Measurements from ENCODE around the gene SFMBT1. TPM values are rescaled to one million over a fixed set of nuclear protein-coding genes. Genes with fewer than 3 reads are reported as not detected.
A peak's percentile ranks its signal among the peaks of the same experiment; 100 is the strongest.

SFMBT1 gene
- total RNA-seq, 1 donor from 2014 or later: 5.5 TPM

GRCh38 chr3:52904552-52904951 is 141.3 kb downstream of the SFMBT1 start:
- FAIRE-seq (no peak), DNase-seq (ENCODE audit: low read depth) (no peak)
- Histone ChIP-seq H2AFZ (ENCODE audit: low read depth, low read length) (no peak overlapping the region), H3K36me3 (ENCODE audit: insufficient read depth, low read length) (no peaks in the 10 kb centered on the region), H3K27ac (ENCODE audit: low read depth, low read length) (no peak overlapping the region), H4K20me1 (ENCODE audit: insufficient read depth, low read length) (no peaks in the 10 kb centered on the region), H3K4me3 (ENCODE audit: insufficient read depth, low read depth, low read length) (no peak overlapping the region), H3K4me1 (ENCODE audit: insufficient read depth, low read length) (no peaks in the 10 kb centered on the region), H3K27me3 (ENCODE audit: insufficient read depth, low read length) (no peaks in the 10 kb centered on the region), H3K79me2 (ENCODE audit: insufficient read depth, low read length) (no peaks in the 10 kb centered on the region), H3K9ac (ENCODE audit: low read length) (no peak overlapping the region), H3K9me3 (ENCODE audit: insufficient read depth, low read depth, low read length) (no peaks in the 10 kb centered on the region), H3K4me2 (ENCODE audit: low read length) (no peak overlapping the region)
- H3K27me3 Mint-ChIP-seq (ENCODE audit: low read depth, unreplicated experiment): peaks cover 2% of the 10 kb centered on the region
- no peak overlapping the region for H3K27ac Mint-ChIP-seq (ENCODE audit: unreplicated experiment)
- H3K4me1 Mint-ChIP-seq (ENCODE audit: low read depth, unreplicated experiment): no peaks in the 10 kb centered on the region
- TF ChIP-seq CTCF (IDR thresholded peaks at IDR 0.05; ENCODE audit: insufficient read depth, low read depth, low read length) (no peak), EZH2 (IDR thresholded peaks at IDR 0.05; ENCODE audit: insufficient read depth, low read length) (no peak)
- H3K4me3 Mint-ChIP-seq (ENCODE audit: unreplicated experiment): no peak overlapping the region
- no peaks in the 10 kb centered on the region for H3K9me3 Mint-ChIP-seq (ENCODE audit: unreplicated experiment)
- H3K36me3 Mint-ChIP-seq (ENCODE audit: low read depth, unreplicated experiment): no peaks in the 10 kb centered on the region

- Histone ChIP-seq H4K20me1 (ENCODE audit: insufficient read depth, low read length) (no peaks in the 10 kb centered on the region), H3K36me3 (ENCODE audit: insufficient read depth, low read length) (no peaks in the 10 kb centered on the region), H3K4me1 (ENCODE audit: insufficient read depth, low read length) (no peaks in the 10 kb centered on the region), H3K9ac (ENCODE audit: low read length) (no peak overlapping the region), H3K4me3 (ENCODE audit: insufficient read depth, low read depth, low read length) (no peak overlapping the region), H2AFZ (ENCODE audit: low read depth, low read length) (no peak overlapping the region), H3K79me2 (ENCODE audit: insufficient read depth, low read length) (no peaks in the 10 kb centered on the region), H3K27ac (ENCODE audit: low read depth, low read length) (no peak overlapping the region), H3K9me3 (ENCODE audit: insufficient read depth, low read depth, low read length) (no peaks in the 10 kb centered on the region), H3K27me3 (ENCODE audit: insufficient read depth, low read length) (no peaks in the 10 kb centered on the region), H3K4me2 (ENCODE audit: low read length) (no peak overlapping the region)
- DNase-seq (ENCODE audit: low read depth) (no peak), FAIRE-seq (no peak)
- Mint-ChIP-seq H3K27ac (ENCODE audit: unreplicated experiment) (no peak overlapping the region), H3K4me3 (ENCODE audit: unreplicated experiment) (no peak overlapping the region), H3K4me1 (ENCODE audit: low read depth, unreplicated experiment) (no peaks in the 10 kb centered on the region), H3K36me3 (ENCODE audit: low read depth, unreplicated experiment) (no peaks in the 10 kb centered on the region), H3K27me3 (ENCODE audit: low read depth, unreplicated experiment) (peaks cover 2% of the 10 kb centered on the region), H3K9me3 (ENCODE audit: unreplicated experiment) (no peaks in the 10 kb centered on the region)
- TF ChIP-seq EZH2 (IDR thresholded peaks at IDR 0.05; ENCODE audit: insufficient read depth, low read length) (no peak), CTCF (IDR thresholded peaks at IDR 0.05; ENCODE audit: insufficient read depth, low read depth, low read length) (no peak)
Measured at GRCh38 chr3:52904000-52904399, 141.9 kb downstream of the SFMBT1 start.

GRCh38 chr3:52897130-52898122 is 148.4 kb downstream of the SFMBT1 start, which contains the start of gene STIMATE:
STIMATE (minus strand) TSS chr3:52897548; CDS start chr3:52897450, 98 bp downstream.
- Histone ChIP-seq H3K4me1 (ENCODE audit: insufficient read depth, low read length) (peaks cover 8% of the 10 kb centered on the region), H3K36me3 (ENCODE audit: insufficient read depth, low read length) (no peaks in the 10 kb centered on the region), H3K9me3 (ENCODE audit: insufficient read depth, low read depth, low read length) (no peaks in the 10 kb centered on the region), H2AFZ (ENCODE audit: low read depth, low read length) (peak within 1 kb of the TSS; percentile 79), H3K27ac (ENCODE audit: low read depth, low read length) (peak within 1 kb of the TSS; percentile 30), H4K20me1 (ENCODE audit: insufficient read depth, low read length) (peaks cover 31% of the 10 kb centered on the region), H3K4me3 (ENCODE audit: insufficient read depth, low read depth, low read length) (peak within 1 kb of the TSS; percentile 77), H3K79me2 (ENCODE audit: insufficient read depth, low read length) (peaks cover 29% of the 10 kb centered on the region), H3K9ac (ENCODE audit: low read length) (peak within 1 kb of the TSS; percentile 80), H3K27me3 (ENCODE audit: insufficient read depth, low read length) (no peaks in the 10 kb centered on the region), H3K4me2 (ENCODE audit: low read length) (peak within 1 kb of the TSS; percentile 96)
- H3K27ac Mint-ChIP-seq (ENCODE audit: unreplicated experiment): no peak within 1 kb of the TSS
- H3K9me3 Mint-ChIP-seq (ENCODE audit: unreplicated experiment): no peaks in the 10 kb centered on the region
- peaks cover 8% of the 10 kb centered on the region for H3K36me3 Mint-ChIP-seq (ENCODE audit: low read depth, unreplicated experiment)
- peak; percentile 61 for DNase-seq (ENCODE audit: low read depth)
- no peak for TF ChIP-seq CTCF (IDR thresholded peaks at IDR 0.05; ENCODE audit: insufficient read depth, low read depth, low read length)
- TF ChIP-seq EZH2 (IDR thresholded peaks at IDR 0.05; ENCODE audit: insufficient read depth, low read length): no peak
- H3K4me1 Mint-ChIP-seq (ENCODE audit: low read depth, unreplicated experiment): no peaks in the 10 kb centered on the region
- peak within 1 kb of the TSS; percentile 95 for H3K4me3 Mint-ChIP-seq (ENCODE audit: unreplicated experiment)
- peaks cover 2% of the 10 kb centered on the region for H3K27me3 Mint-ChIP-seq (ENCODE audit: low read depth, unreplicated experiment)
- no peak for FAIRE-seq
